CD4-positive, alpha-beta T cell treated with Interleukin-12 subunit alpha and Interleukin-12 subunit beta, for 1 hour (primary cell): ENCODE results near the gene SNX19.
"Not testable (repeated sequence)": the region's sequence is repeated elsewhere in the genome, so short reads cannot be mapped to it uniquely, and the experiment has no call there.

Experiments
- DNase-seq: peaks from one replicate; pipeline ENCODE4 v3.0.0-alpha.2; 2020

The SNX19 gene

GRCh38 chr11:130868721-130869390 lies 47.4 kb downstream of the SNX19 start:
- DNase-seq, result no peak

GRCh38 chr11:130868086-130868710 lies 48.1 kb downstream of the SNX19 start:
- no peak for DNase-seq

- no peak for DNase-seq
These were observed 49.4 kb downstream of the SNX19 start for GRCh38 chr11:130866831-130867230.

- DNase-seq, result no peak
These were observed 50.5 kb downstream of the SNX19 start for GRCh38 chr11:130865774-130866114.

- DNase-seq, result no peak
These were observed 51.0 kb downstream of the SNX19 start for GRCh38 chr11:130865091-130865773.

GRCh38 chr11:130861902-130862860 lies 54.1 kb downstream of the SNX19 start:
- peak; percentile 88 for DNase-seq

- DNase-seq, result no peak
These were observed 55.0 kb downstream of the SNX19 start for GRCh38 chr11:130861283-130861682.

GRCh38 chr11:130859886-130860285 lies 56.4 kb downstream of the SNX19 start:
- no peak for DNase-seq

- no peak for DNase-seq
These were observed 58.1 kb downstream of the SNX19 start for GRCh38 chr11:130858215-130858614.

GRCh38 chr11:130855707-130856106 lies 60.6 kb downstream of the SNX19 start:
- not testable (repeated sequence) for DNase-seq

GRCh38 chr11:130854483-130854882 lies 61.8 kb downstream of the SNX19 start:
- no peak for DNase-seq

GRCh38 chr11:130852589-130852988 lies 63.7 kb downstream of the SNX19 start:
- DNase-seq, result no peak

GRCh38 chr11:130850185-130850944 lies 65.9 kb downstream of the SNX19 start:
- DNase-seq, result no peak

- DNase-seq, result no peak
These were observed 67.1 kb downstream of the SNX19 start for GRCh38 chr11:130849215-130849568.

- no peak for DNase-seq
These were observed 67.7 kb downstream of the SNX19 start for GRCh38 chr11:130848361-130849214.

GRCh38 chr11:130847517-130847916 lies 68.8 kb downstream of the SNX19 start:
- no peak for DNase-seq

- no peak for DNase-seq
These were observed 69.7 kb downstream of the SNX19 start for GRCh38 chr11:130846606-130847005.

GRCh38 chr11:130842001-130842400 lies 74.3 kb downstream of the SNX19 start:
- no peak for DNase-seq

GRCh38 chr11:130840679-130841078 lies 75.6 kb downstream of the SNX19 start:
- no peak for DNase-seq

- DNase-seq, result no peak
These were observed 76.2 kb downstream of the SNX19 start for GRCh38 chr11:130839981-130840666.

GRCh38 chr11:130837194-130837593 lies 79.1 kb downstream of the SNX19 start:
- DNase-seq, result no peak
